Activated T-helper 1 cell treated with Interleukin-2 at 50 U/mL for 16 hours (primary cell): ENCODE results near the gene SLC12A6.

ENCODE experiments used
- DNase-seq: peaks from one replicate; pipeline ENCODE4 v3.0.0-alpha.2; 2020; ENCODE audit warnings: low read depth

SLC12A6 gene

GRCh38 chr15:34330279-34330678 is 7.3 kb downstream of the SLC12A6 start:
- DNase-seq, result no peak

GRCh38 chr15:34329006-34329405 is 8.6 kb downstream of the SLC12A6 start:
- no peak for DNase-seq

DNA sequence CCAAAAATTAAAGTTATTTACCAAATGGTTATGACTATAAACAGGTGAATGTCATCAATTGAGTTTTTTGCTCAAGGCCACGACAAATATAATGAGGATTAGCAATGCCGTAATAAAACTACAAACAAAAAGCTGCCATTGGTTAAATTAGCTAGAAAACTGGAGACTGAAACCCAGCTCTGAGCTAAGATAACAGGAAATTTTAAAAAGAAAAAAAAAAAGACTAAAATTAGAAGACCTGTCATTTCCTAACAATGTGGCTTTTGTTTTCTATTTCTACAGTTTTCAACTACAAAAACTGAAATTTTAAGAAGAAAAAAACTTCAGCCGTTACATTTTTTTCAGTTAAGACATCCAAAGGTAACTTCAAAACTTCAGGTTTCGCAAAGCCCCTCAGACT is 9.7 kb downstream of the SLC12A6 start:
- no peak for DNase-seq

GRCh38 chr15:34325368-34325767 is 12.2 kb downstream of the SLC12A6 start:
- no peak for DNase-seq

DNA sequence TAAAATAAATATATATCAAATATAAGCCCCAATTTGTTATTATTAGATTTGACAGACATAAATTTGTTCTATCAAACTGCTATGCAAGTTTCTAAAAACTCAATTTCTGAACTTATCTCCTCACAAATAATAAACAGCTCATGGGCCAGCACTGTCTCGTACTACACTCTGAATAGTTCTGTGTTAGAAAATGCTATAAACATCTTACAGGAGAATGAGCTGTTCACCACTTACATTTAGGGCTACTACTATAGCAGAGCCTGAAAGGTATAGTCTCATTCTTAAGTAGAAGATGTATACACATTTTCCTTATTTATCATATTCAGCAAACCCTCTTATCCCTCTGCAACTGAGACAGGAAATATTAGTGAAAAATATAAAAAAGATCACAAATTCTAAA is 12.6 kb downstream of the SLC12A6 start:
- no peak for DNase-seq

DNA sequence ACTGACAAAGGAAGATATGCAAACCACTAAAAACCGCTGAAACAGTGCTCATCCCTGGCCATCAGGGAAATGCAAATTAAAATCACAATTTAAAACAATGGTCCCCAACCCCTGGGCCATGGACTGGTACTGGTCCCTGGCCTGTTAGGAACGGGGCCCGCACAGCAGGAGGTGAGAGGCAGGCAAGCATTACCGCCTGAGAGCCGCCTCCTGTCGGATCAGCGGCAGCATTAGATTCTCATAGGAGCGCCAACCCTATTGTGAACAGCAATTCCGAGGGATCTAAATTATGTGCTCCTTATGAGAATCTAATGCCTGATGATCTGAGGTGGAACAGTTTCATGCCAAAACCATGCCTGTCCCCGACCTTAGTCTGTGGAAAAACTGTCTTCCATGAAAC is 14.4 kb downstream of the SLC12A6 start:
- no peak for DNase-seq

- DNase-seq, result no peak
These were observed 19.1 kb downstream of the SLC12A6 start for GRCh38 chr15:34318277-34319079.

DNA sequence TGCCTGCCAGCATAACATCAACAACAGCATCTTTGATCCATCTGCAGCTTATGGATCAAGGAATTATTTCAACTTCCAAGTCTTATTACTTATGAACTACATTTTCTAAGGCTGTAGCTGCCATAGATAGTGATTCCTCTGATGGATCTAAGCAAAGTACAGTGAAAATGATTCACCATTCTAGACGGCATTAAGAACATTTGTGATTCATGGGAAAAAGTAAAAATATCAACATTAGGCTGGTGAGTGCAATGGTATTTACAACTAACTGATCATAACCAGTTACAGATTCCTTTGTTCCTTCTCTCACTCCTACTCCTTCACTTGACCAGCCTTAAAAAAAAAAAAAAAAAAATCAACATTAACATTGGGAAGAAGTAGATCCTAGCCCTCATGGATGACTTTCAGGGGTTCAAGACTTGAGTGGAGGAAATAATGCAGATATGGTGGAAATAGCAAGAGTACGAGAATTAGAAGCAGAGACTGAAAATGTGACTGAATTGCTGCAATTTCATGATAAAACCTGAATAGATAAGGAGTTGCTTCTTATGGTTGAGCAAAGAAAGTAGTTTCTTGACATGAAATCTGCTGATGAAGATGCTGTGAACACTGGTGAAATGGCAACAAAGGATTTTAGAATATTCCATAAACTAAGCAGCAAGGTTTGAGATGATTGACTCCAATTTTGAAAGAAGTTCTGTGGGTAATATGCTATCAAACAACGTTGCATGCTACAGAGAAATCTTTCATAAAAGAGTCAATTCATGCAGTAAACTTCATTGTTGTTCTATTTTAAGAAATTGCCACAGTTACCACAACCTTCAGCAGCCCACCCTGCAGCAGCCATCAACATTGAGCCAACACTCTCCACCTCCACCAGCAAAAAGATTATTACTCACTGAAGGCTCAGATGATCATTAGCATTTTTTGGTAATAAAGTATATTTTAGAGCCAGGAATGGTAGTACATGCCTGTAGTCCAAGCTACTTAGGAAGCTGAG is 22.8 kb downstream of the SLC12A6 start:
- no peak for DNase-seq

GRCh38 chr15:34311563-34311962 is 26.0 kb downstream of the SLC12A6 start:
- no peak for DNase-seq

DNA sequence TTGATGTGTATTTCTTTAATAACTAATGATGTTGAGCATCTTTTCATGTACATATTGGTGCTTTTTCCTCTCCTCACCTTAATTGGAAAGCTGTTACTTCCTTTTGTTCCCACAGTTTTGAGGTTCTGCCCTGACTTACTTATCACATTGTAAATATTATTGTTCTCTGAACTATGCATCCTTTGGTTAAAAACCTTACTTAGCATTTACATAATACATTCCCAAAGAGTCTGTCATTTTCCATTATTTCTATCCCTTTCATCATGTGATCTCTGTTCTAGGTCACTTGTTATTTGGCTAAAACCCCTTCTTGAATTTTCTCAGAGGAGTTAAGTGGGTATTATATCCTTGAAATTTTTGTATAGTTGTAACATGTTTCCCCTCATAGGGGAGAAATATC is 33.0 kb downstream of the SLC12A6 start:
- no peak for DNase-seq

DNA sequence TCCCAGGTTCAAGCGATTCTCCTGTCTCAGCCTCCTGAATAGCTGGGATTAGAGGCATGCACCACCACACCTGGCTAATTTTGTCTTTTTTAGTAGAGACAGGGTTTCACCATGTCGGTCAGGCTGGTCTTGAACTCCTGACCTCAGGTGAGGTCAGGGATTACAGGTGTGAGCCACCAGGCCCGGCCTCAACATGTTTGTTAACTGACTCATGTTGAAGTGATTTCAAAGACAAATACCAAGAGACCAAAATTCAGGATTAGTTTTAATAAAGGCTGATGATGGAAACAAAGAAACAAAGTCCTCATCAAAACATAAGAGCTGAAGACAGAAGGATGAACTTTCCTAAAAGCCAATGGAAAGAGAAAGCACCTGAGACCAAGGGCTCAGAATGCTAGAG is 36.5 kb downstream of the SLC12A6 start:
- DNase-seq, result no peak

DNA sequence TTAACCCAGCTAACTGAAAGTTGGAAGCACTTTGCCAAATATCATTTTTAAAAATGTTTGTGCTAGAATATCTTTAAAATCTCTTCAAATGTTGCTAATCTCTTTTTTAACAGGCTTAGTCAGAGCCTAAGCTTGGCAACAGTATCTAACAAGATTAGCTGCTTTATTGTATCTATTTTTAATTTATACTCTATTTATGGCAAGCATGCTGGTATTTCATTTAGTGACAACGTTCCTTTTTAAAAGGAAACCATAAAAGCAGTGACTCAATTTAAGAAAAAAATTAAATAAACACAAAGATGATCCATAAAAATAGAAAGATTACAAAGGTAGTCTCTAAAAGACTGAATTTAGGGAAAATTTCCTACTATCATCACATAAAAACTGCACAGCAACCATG is 40.5 kb downstream of the SLC12A6 start:
- DNase-seq, result no peak

DNA sequence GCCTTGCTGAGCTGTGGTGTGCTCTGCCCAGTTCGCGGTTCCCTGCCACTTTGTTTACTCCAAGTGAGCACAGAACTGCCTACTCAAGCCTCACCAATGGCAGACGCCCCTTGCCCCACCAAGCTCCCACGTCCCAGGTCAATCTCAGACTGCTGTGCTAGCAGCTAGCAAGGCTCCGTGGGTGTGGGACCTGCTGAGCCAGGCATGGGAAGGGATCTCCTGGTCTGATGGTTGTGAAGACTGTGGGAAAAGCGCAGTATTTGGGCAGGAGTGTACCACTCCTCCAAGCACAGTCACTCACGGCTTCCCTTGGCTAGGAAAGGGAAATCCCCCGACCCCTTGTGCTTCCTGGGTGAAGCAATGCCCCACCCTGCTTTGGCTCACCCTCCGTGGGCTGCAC is 45.0 kb downstream of the SLC12A6 start:
- DNase-seq, result no peak

DNA sequence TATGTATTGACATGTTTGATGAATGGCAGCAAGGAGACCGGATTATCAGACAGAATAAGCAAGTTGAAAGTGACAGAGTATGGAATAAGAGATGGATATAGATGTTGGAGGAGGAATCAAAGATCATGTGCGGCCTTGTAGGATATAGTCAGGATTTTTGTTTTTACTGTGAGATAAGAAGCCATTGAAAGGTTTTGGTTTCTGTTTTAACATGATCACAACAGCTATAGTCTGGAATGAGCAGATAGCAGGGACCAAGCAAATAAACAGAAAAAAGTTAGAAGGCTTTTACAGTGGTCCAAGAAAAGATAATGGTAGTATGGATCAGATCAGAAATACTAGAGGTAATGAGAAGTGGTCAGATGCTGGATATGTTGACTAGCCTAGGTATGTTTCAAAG is 52.6 kb downstream of the SLC12A6 start:
- DNase-seq, result no peak

DNA sequence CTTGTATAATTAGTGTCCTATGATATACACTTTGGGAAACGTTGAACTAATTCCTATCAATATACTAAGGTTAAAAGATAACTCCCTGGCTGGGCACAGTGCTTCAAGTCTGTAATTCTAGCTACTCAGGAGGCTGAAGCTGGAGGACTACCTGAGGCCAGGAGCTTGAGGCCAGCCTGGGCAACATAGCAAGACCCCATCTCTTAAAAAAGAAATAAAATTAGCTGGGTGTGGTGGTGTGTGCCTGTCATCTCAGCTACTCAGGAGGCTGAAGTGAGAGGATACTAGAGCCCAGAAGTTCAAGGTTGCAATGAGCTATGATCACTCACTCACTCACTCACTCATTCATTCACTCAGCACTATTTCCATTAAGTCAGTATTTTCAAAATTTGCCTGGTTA is 55.2 kb downstream of the SLC12A6 start:
- DNase-seq, result no peak

GRCh38 chr15:34280193-34280592 is 57.4 kb downstream of the SLC12A6 start:
- no peak for DNase-seq

GRCh38 chr15:34279368-34279767 is 58.2 kb downstream of the SLC12A6 start:
- DNase-seq, result no peak

DNA sequence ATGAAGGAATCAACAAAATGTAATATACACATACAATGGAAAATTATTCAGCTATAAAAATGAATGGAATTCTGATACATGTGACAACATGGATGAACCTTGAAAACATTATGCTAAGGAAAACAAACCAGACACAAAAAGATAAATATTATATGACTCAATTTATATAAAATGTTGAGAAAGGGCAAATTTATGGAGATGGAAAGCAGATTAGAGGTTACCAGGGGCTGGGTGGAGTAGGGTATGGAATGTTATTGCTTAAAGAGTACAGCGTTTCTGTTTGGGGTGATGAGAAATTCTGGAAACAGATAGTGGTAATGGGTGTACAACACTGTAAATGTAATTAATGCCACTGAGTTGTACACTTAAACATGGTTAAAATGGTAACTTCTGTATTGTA is 61.9 kb downstream of the SLC12A6 start:
- DNase-seq, result no peak

- DNase-seq, result no peak
These were observed 62.4 kb downstream of the SLC12A6 start for GRCh38 chr15:34275154-34275553.

GRCh38 chr15:34271493-34271892 is 66.1 kb downstream of the SLC12A6 start:
- no peak for DNase-seq

DNA sequence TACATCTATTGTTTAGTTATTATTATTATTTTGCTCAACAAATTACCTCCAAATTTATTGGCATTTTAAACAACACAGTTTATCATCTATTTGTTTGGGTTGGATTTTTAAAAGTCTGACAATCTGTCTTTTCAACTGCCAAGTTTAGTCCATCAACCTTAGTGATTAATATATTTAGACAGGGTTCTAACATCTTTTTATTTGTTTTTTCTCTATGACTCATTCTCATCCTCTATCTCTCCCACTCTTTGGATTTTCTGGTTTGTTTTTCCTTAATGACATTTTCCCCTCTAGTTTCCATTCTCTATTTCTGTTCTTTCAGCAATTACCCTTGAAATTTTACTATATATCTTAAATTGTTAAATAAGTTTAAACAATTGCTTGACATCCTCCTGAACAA is 70.8 kb downstream of the SLC12A6 start:
- no peak for DNase-seq

- no peak for DNase-seq
These were observed 73.5 kb downstream of the SLC12A6 start for GRCh38 chr15:34264076-34264475.

GRCh38 chr15:34262362-34262761 is 75.2 kb downstream of the SLC12A6 start:
- DNase-seq, result no peak
